ENCODE data around the gene UBE2C. TPM values are rescaled to one million over a fixed set of nuclear protein-coding genes. Genes with fewer than 3 reads are reported as not detected.

The UBE2C gene
- total RNA-seq, 1 donor from 2014 or later: 69.0 TPM

- no peak for DNase-seq (ENCODE audit: low spot score, unreplicated experiment)
- no peaks in the 10 kb centered on the region for H3K9me3 Mint-ChIP-seq (ENCODE audit: low read depth)
- H3K27ac Mint-ChIP-seq: no peak overlapping the region
- no peaks in the 10 kb centered on the region for H3K36me3 Mint-ChIP-seq (ENCODE audit: insufficient read depth)
- TF ChIP-seq CTCF (IDR thresholded peaks at IDR 0.05; ENCODE audit: unreplicated experiment): no peak
- no peaks in the 10 kb centered on the region for H3K27me3 Mint-ChIP-seq
- H3K4me1 Mint-ChIP-seq (ENCODE audit: low read depth): peaks cover 21% of the 10 kb centered on the region
- H3K4me3 Mint-ChIP-seq (ENCODE audit: low read depth): no peak overlapping the region
Observed at GRCh38 chr20:45853484-45853883, 41.0 kb downstream of the UBE2C start.

- Mint-ChIP-seq H3K4me1 (ENCODE audit: low read depth) (peaks cover 24% of the 10 kb centered on the region), H3K4me3 (ENCODE audit: low read depth) (peak within 1 kb of the TSS; percentile 93), H3K9me3 (ENCODE audit: low read depth) (no peaks in the 10 kb centered on the region), H3K27ac (peak within 1 kb of the TSS; percentile 92), H3K36me3 (ENCODE audit: insufficient read depth) (no peaks in the 10 kb centered on the region), H3K27me3 (no peaks in the 10 kb centered on the region)
- peak; percentile 93 for DNase-seq (ENCODE audit: low spot score, unreplicated experiment)
- no peak for TF ChIP-seq CTCF (IDR thresholded peaks at IDR 0.05; ENCODE audit: unreplicated experiment)
Observed at GRCh38 chr20:45857114-45857881, 44.9 kb downstream of the UBE2C start, which contains the start of the genes ACOT8 and ZSWIM3. ACOT8 (minus strand) TSS chr20:45857392; CDS start chr20:45857315, 77 bp downstream. ZSWIM3 (plus strand) TSS chr20:45857614; CDS start chr20:45857826, 212 bp downstream.

GRCh38 chr20:45857882-45858216 lies 45.4 kb downstream of the UBE2C start:
- H3K4me3 Mint-ChIP-seq (ENCODE audit: low read depth): peak overlapping the region; percentile 93
- no peaks in the 10 kb centered on the region for H3K9me3 Mint-ChIP-seq (ENCODE audit: low read depth)
- no peaks in the 10 kb centered on the region for H3K27me3 Mint-ChIP-seq
- no peaks in the 10 kb centered on the region for H3K36me3 Mint-ChIP-seq (ENCODE audit: insufficient read depth)
- no peak for TF ChIP-seq CTCF (IDR thresholded peaks at IDR 0.05; ENCODE audit: unreplicated experiment)
- DNase-seq (ENCODE audit: low spot score, unreplicated experiment): no peak
- peaks cover 24% of the 10 kb centered on the region for H3K4me1 Mint-ChIP-seq (ENCODE audit: low read depth)
- peak overlapping the region; percentile 92 for H3K27ac Mint-ChIP-seq

GRCh38 chr20:45859916-45860315 lies 47.5 kb downstream of the UBE2C start:
- Mint-ChIP-seq H3K4me3 (ENCODE audit: low read depth) (no peak overlapping the region), H3K27ac (no peak overlapping the region), H3K4me1 (ENCODE audit: low read depth) (peaks cover 17% of the 10 kb centered on the region), H3K36me3 (ENCODE audit: insufficient read depth) (peaks cover 1% of the 10 kb centered on the region), H3K9me3 (ENCODE audit: low read depth) (no peaks in the 10 kb centered on the region), H3K27me3 (no peaks in the 10 kb centered on the region)
- DNase-seq (ENCODE audit: low spot score, unreplicated experiment): no peak
- no peak for TF ChIP-seq CTCF (IDR thresholded peaks at IDR 0.05; ENCODE audit: unreplicated experiment)

DNA sequence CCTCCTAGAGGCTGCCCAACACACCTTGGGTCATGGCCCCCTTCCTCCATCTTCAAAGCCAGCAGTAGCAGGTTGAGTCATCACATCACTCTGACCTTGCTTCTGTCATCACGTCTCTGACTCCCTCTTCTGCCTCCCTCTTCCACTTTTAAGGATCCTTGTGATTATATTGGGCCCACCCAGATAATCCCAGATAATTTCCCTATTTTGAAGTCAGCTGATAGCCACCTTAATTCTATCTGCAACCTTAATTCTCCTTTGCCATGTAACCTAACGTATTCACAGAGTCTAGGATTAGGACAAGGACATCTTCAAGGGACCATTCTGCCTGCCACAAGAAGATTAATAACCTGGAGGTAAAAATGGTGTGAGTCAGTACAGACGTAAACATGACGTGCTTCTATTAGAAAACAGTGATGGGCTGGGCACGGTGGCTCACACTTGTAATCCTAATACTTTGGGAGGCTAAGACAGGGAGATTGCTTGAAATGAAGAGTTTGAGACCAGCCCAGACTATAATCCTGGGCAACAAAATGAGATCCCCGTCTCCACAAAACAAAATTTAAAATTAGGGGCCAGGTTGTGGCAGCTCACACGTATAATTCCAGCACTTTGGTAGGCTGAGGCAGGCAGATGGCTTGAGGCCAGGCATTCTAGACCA lies 48.2 kb downstream of the UBE2C start:
- Mint-ChIP-seq H3K4me1 (ENCODE audit: low read depth) (peaks cover 17% of the 10 kb centered on the region), H3K9me3 (ENCODE audit: low read depth) (no peaks in the 10 kb centered on the region), H3K4me3 (ENCODE audit: low read depth) (no peak overlapping the region), H3K36me3 (ENCODE audit: insufficient read depth) (peaks cover 1% of the 10 kb centered on the region), H3K27ac (no peak overlapping the region), H3K27me3 (no peaks in the 10 kb centered on the region)
- TF ChIP-seq CTCF (IDR thresholded peaks at IDR 0.05; ENCODE audit: unreplicated experiment): no peak
- DNase-seq (ENCODE audit: low spot score, unreplicated experiment): no peak
